ENCODE data around the gene REM1.

REM1 gene

GRCh38 chr20:31514154-31515071 is 39.3 kb downstream of the REM1 start, which contains the start of gene HM13:
TSS of gene HM13 (plus strand) at chr20:31514442. CDS start at chr20:31514552, 110 bp downstream.
- TF ChIP-seq TAF1 (IDR thresholded peaks at IDR 0.05; ENCODE audit: low read depth), result peak; percentile 81; the same call in 1 of the 2 replicates
- TF ChIP-seq USF1 (IDR thresholded peaks at IDR 0.05), result no peak
- TF ChIP-seq TEAD4 (IDR thresholded peaks at IDR 0.05), result no peak
- no peak for TF ChIP-seq CEBPB (IDR thresholded peaks at IDR 0.05)
- no peak for TF ChIP-seq FOXM1 (IDR thresholded peaks at IDR 0.05; ENCODE audit: borderline replicate concordance, low read depth)
- no peak for TF ChIP-seq REST (IDR thresholded peaks at IDR 0.05; ENCODE audit: low read depth)
- TF ChIP-seq ZBTB7A (IDR thresholded peaks at IDR 0.05; ENCODE audit: low read depth), result peak; percentile 91
- peak; percentile 92 for TF ChIP-seq MAX (IDR thresholded peaks at IDR 0.05)
- TF ChIP-seq EGR1 (IDR thresholded peaks at IDR 0.05), result no peak
- TF ChIP-seq CREB1 (IDR thresholded peaks at IDR 0.05; ENCODE audit: low read depth), result peak; percentile 29; the same call in 1 of the 2 replicates
- TF ChIP-seq TCF12 (IDR thresholded peaks at IDR 0.05; ENCODE audit: low read depth), result no peak; the same call in 1 of the 2 replicates
- peak; percentile 13; the same call in 1 of the 2 replicates for TF ChIP-seq RAD21 (IDR thresholded peaks at IDR 0.05; ENCODE audit: low read depth)
- TF ChIP-seq EP300 (IDR thresholded peaks at IDR 0.05; ENCODE audit: borderline replicate concordance), result no peak
- peak; percentile 74 for TF ChIP-seq YY1 (IDR thresholded peaks at IDR 0.05; ENCODE audit: low read depth)
- TF ChIP-seq NFIC (IDR thresholded peaks at IDR 0.05), result no peak

GRCh38 chr20:31515072-31515774 is 40.1 kb downstream of the REM1 start:
- no peak for TF ChIP-seq RAD21 (IDR thresholded peaks at IDR 0.05; ENCODE audit: low read depth)
- TF ChIP-seq ZBTB7A (IDR thresholded peaks at IDR 0.05; ENCODE audit: low read depth), result no peak
- TF ChIP-seq MAX (IDR thresholded peaks at IDR 0.05), result no peak
- TF ChIP-seq YY1 (IDR thresholded peaks at IDR 0.05; ENCODE audit: low read depth), result no peak
- TF ChIP-seq TAF1 (IDR thresholded peaks at IDR 0.05; ENCODE audit: low read depth), result no peak
- no peak for TF ChIP-seq TEAD4 (IDR thresholded peaks at IDR 0.05)

- TF ChIP-seq CEBPB (IDR thresholded peaks at IDR 0.05) (no peak), MAX (IDR thresholded peaks at IDR 0.05) (no peak), NFIC (IDR thresholded peaks at IDR 0.05) (no peak)
These were observed 40.7 kb downstream of the REM1 start for GRCh38 chr20:31515775-31516107.

- no peak for TF ChIP-seq CEBPB (IDR thresholded peaks at IDR 0.05)
- TF ChIP-seq REST (IDR thresholded peaks at IDR 0.05; ENCODE audit: low read depth), result no peak
- TF ChIP-seq EGR1 (IDR thresholded peaks at IDR 0.05), result no peak
- TF ChIP-seq EP300 (IDR thresholded peaks at IDR 0.05; ENCODE audit: borderline replicate concordance), result no peak
- no peak for TF ChIP-seq RAD21 (IDR thresholded peaks at IDR 0.05; ENCODE audit: low read depth)
- no peak for TF ChIP-seq TCF12 (IDR thresholded peaks at IDR 0.05; ENCODE audit: low read depth)
- no peak for TF ChIP-seq FOXM1 (IDR thresholded peaks at IDR 0.05; ENCODE audit: borderline replicate concordance, low read depth)
- TF ChIP-seq CREB1 (IDR thresholded peaks at IDR 0.05; ENCODE audit: low read depth), result no peak
These were observed 41.1 kb downstream of the REM1 start for GRCh38 chr20:31516166-31516565.

- TF ChIP-seq MAX (IDR thresholded peaks at IDR 0.05) (no peak), USF1 (IDR thresholded peaks at IDR 0.05) (no peak), TCF12 (IDR thresholded peaks at IDR 0.05; ENCODE audit: low read depth) (no peak), ZBTB7A (IDR thresholded peaks at IDR 0.05; ENCODE audit: low read depth) (no peak), REST (IDR thresholded peaks at IDR 0.05; ENCODE audit: low read depth) (no peak), TEAD4 (IDR thresholded peaks at IDR 0.05) (no peak), RAD21 (IDR thresholded peaks at IDR 0.05; ENCODE audit: low read depth) (no peak), YY1 (IDR thresholded peaks at IDR 0.05; ENCODE audit: low read depth) (no peak), FOXM1 (IDR thresholded peaks at IDR 0.05; ENCODE audit: borderline replicate concordance, low read depth) (no peak), NFIC (IDR thresholded peaks at IDR 0.05) (no peak), CEBPB (IDR thresholded peaks at IDR 0.05) (no peak), EGR1 (IDR thresholded peaks at IDR 0.05) (no peak), TAF1 (IDR thresholded peaks at IDR 0.05; ENCODE audit: low read depth) (no peak), EP300 (IDR thresholded peaks at IDR 0.05; ENCODE audit: borderline replicate concordance) (no peak), CREB1 (IDR thresholded peaks at IDR 0.05; ENCODE audit: low read depth) (no peak)
These were observed 41.6 kb downstream of the REM1 start for GRCh38 chr20:31516651-31517050.
